DND-41 (cell line): ENCODE data around the gene MRPL30.

Experiments used
- ATAC-seq: fragments of 200-7000 bp; cut with Tn5 transposase; 3 replicates; pipeline ENCODE4 v1.9.1; 2021; ENCODE audit warnings: low read depth; ENCODE audit not compliant: insufficient read depth
- DNase-seq: peaks from one replicate; pipeline ENCODE4 v3.0.0-alpha.2; 2020
- H2AFZ ChIP-seq: 2 replicates; pipeline ENCODE4 v1.6.0; 2012; ENCODE audit warnings: low read depth, low read length
- H3K27ac ChIP-seq: 2 replicates; pipeline ENCODE4 v1.5.1; 2012; ENCODE audit warnings: low read length, inconsistent platforms
- H3K27me3 ChIP-seq: fragments of 200-600 bp; sonication (generic); 2 replicates; pipeline ENCODE4 v1.6.0; 2012; ENCODE audit warnings: low read length, mild to moderate bottlenecking, inconsistent platforms; ENCODE audit not compliant: insufficient read depth, poor library complexity
- H3K36me3 ChIP-seq: 2 replicates; pipeline ENCODE4 v1.5.1; 2012; ENCODE audit warnings: low read length, inconsistent platforms; ENCODE audit not compliant: insufficient read depth
- H3K4me1 ChIP-seq: 2 replicates; pipeline ENCODE4 v1.5.1; 2012; ENCODE audit warnings: mild to moderate bottlenecking, low read length; ENCODE audit not compliant: insufficient read depth
- H3K4me2 ChIP-seq: 2 replicates; pipeline ENCODE4 v1.6.0; 2012; ENCODE audit warnings: mild to moderate bottlenecking, moderate library complexity, low read length, inconsistent platforms; ENCODE audit not compliant: insufficient read depth
- H3K4me3 ChIP-seq, 2 experiments: fragments of 200-600 bp in 1 of 2; shearing (Covaris generic) in 1 of 2; 2 replicates each; pipeline ENCODE4 v1.5.1; 2012 to 2016; ENCODE audit warnings: inconsistent platforms in 2 of 2, low read length in 2 of 2, mild to moderate bottlenecking in 2 of 2, low read depth in 1 of 2, moderate library complexity in 1 of 2
- H3K79me2 ChIP-seq: 2 replicates; pipeline ENCODE4 v1.6.0; 2012; ENCODE audit warnings: low read length, inconsistent platforms; ENCODE audit not compliant: insufficient read depth
- H3K9ac ChIP-seq: 2 replicates; pipeline ENCODE4 v1.6.0; 2012; ENCODE audit warnings: low read depth, mild to moderate bottlenecking, inconsistent platforms, low read length, moderate library complexity
- H3K9me3 ChIP-seq: 2 replicates; pipeline ENCODE4 v1.5.1; 2012; ENCODE audit warnings: low read length, moderate library complexity, mild to moderate bottlenecking, inconsistent platforms; ENCODE audit not compliant: insufficient read depth, severe bottlenecking
- H4K20me1 ChIP-seq: 2 replicates; pipeline ENCODE4 v1.6.0; 2012; ENCODE audit warnings: low read length; ENCODE audit not compliant: insufficient read depth
- EZH2 ChIP-seq: IDR thresholded peaks from 3 replicates; pipeline ENCODE4 v1.6.1; 2012; ENCODE audit warnings: borderline replicate concordance, low read depth, mild to moderate bottlenecking, moderate library complexity, low read length, inconsistent platforms; ENCODE audit not compliant: severe bottlenecking
- TF ChIP-seq, protein P1 (sequence below): IDR thresholded peaks from 2 replicates; pipeline ENCODE4 v1.5.1; 2012; ENCODE audit warnings: borderline replicate concordance, low read length, moderate library complexity, mild to moderate bottlenecking; ENCODE audit not compliant: poor library complexity, severe bottlenecking; ENCODE audit errors: extremely low read depth

Gene MRPL30

DNA sequence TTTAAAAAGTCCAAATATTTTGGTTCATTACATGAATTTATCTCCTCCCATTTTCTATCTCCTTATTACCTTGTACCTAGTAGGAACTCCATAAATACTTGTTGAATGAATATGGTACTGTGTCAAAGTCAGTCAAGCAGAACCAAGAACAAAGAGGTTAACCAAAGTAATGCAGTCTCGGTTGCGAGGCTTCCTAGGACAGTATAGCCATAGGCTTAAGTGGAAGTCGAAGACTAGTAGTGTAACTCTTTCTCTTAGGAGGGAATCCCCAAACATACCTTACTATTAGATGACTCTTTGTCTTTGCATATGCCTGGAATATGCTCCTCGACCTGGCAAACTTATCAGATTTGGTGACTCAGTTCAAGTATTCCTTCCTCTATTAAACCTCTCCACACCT is 21.4 kb upstream of the MRPL30 start:
- Histone ChIP-seq H3K27ac (no peak overlapping the region), H3K36me3 (peaks cover 32% of the 10 kb centered on the region; the same call in 1 of the 2 replicates), H3K4me1 (peaks cover 8% of the 10 kb centered on the region), H3K79me2 (peaks cover 10% of the 10 kb centered on the region), H3K9ac (no peak overlapping the region), H3K4me2 (no peak overlapping the region), H4K20me1 (no peaks in the 10 kb centered on the region), H3K27me3 (no peaks in the 10 kb centered on the region), H3K9me3 (no peaks in the 10 kb centered on the region), H2AFZ (no peak overlapping the region), H3K4me3 (no peak overlapping the region)
- ATAC-seq, result no peak
- DNase-seq, result no peak
- TF ChIP-seq, protein P1, sequence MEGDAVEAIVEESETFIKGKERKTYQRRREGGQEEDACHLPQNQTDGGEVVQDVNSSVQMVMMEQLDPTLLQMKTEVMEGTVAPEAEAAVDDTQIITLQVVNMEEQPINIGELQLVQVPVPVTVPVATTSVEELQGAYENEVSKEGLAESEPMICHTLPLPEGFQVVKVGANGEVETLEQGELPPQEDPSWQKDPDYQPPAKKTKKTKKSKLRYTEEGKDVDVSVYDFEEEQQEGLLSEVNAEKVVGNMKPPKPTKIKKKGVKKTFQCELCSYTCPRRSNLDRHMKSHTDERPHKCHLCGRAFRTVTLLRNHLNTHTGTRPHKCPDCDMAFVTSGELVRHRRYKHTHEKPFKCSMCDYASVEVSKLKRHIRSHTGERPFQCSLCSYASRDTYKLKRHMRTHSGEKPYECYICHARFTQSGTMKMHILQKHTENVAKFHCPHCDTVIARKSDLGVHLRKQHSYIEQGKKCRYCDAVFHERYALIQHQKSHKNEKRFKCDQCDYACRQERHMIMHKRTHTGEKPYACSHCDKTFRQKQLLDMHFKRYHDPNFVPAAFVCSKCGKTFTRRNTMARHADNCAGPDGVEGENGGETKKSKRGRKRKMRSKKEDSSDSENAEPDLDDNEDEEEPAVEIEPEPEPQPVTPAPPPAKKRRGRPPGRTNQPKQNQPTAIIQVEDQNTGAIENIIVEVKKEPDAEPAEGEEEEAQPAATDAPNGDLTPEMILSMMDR, result no peak
- TF ChIP-seq EZH2, result no peak

DNA sequence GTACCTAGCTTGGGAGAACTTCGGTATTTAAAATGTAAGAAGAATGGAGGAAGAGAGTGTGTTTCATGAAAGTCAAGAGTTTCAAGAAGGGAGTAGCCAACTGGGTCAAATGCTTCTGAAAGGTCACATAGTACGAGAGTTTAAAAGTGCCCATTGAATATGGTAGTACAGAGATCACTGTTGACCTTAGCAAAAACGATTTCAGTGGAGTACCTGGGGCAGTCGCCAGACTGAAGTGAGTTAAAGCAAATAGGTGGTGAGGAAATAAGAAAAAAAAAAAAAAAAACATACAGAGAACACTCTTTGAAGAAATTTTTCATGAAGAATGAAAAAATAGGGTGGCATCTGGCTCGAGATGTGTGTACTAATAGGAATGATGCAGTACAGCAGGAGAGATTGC is 14.8 kb upstream of the MRPL30 start:
- no peak overlapping the region for H3K9ac ChIP-seq
- H3K36me3 ChIP-seq, result peaks cover 58% of the 10 kb centered on the region
- no peaks in the 10 kb centered on the region for H3K79me2 ChIP-seq
- no peak overlapping the region for H3K4me3 ChIP-seq
- no peak for ATAC-seq
- no peak overlapping the region for H2AFZ ChIP-seq
- TF ChIP-seq, protein P1, result no peak
- no peak for TF ChIP-seq EZH2
- no peaks in the 10 kb centered on the region for H4K20me1 ChIP-seq
- no peak overlapping the region for H3K27ac ChIP-seq
- H3K9me3 ChIP-seq, result no peaks in the 10 kb centered on the region
- no peaks in the 10 kb centered on the region for H3K27me3 ChIP-seq
- DNase-seq, result no peak
- H3K4me1 ChIP-seq, result no peaks in the 10 kb centered on the region
- no peak overlapping the region for H3K4me2 ChIP-seq

DNA sequence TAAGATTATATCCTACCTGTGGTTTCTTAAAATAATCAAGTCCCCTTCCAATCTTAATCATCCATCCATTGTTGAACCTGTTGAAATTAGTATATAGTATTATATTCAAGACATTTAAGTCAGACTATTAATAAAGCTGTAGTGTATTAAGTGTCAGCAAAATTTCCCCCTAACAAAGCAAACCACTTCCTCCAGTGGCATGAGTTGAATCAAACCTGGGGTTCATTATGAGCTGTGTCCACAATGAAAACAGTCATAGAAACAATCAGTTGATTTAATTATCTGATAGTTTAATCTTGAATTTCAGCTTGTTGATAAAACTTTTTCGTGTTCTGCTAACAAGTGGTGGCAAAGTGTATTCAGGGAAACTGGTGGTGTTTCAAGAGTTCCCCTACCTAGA is 11.4 kb upstream of the MRPL30 start:
- H2AFZ ChIP-seq, result no peak overlapping the region
- peaks cover 77% of the 10 kb centered on the region for H3K36me3 ChIP-seq
- no peaks in the 10 kb centered on the region for H3K4me1 ChIP-seq
- no peak overlapping the region for H3K4me2 ChIP-seq
- H4K20me1 ChIP-seq, result no peaks in the 10 kb centered on the region
- H3K9me3 ChIP-seq, result no peaks in the 10 kb centered on the region
- no peak overlapping the region for H3K4me3 ChIP-seq
- no peaks in the 10 kb centered on the region for H3K27me3 ChIP-seq
- no peak for TF ChIP-seq EZH2
- TF ChIP-seq, protein P1, result no peak
- no peak overlapping the region for H3K9ac ChIP-seq
- H3K27ac ChIP-seq, result no peak overlapping the region
- ATAC-seq (no peak), DNase-seq (no peak)
- peaks cover 4% of the 10 kb centered on the region; the same call in 1 of the 2 replicates for H3K79me2 ChIP-seq

DNA sequence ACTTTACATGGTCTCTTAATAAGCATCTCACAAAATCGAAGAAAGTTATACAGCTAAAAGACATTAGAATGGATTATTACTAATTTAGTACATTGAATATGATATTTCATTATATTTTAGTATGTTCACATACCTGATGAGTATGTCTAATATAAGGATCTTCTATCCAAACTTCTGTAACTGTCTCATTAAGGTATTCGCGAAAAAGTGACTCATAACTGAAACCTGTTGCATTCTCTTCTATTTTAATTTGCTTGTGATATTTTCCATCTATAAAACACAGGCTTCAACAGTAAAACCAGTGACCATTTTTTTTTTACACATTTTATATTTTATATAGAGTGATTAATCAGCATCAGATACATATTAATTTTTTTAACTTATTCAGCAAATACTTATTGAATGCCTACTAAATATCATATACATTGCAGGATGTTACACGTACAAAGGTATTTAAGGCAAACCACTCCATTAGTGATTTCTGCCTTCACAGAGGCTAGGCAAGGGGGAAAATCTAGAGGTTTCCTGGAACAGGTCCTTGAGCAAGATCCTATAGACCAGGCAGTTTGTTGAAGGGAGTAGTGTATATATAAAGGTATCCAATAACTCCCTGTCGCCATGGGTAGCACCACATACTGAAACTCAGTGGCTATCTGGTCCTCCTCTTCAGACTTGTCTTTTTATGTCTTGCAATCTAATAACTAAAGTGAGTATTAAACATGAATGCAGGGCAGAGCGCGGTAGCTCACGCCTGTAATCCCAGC is 9.4 kb upstream of the MRPL30 start:
- H3K4me3 ChIP-seq, result no peak overlapping the region
- no peak overlapping the region for H3K4me2 ChIP-seq
- H2AFZ ChIP-seq, result no peak overlapping the region
- DNase-seq, result no peak
- no peaks in the 10 kb centered on the region for H4K20me1 ChIP-seq
- no peaks in the 10 kb centered on the region for H3K27me3 ChIP-seq
- TF ChIP-seq EZH2, result no peak
- ATAC-seq, result no peak
- H3K4me1 ChIP-seq, result no peaks in the 10 kb centered on the region
- peaks cover 62% of the 10 kb centered on the region for H3K36me3 ChIP-seq
- H3K79me2 ChIP-seq, result peaks cover 12% of the 10 kb centered on the region
- H3K27ac ChIP-seq, result no peak overlapping the region
- no peak overlapping the region for H3K9ac ChIP-seq
- no peaks in the 10 kb centered on the region for H3K9me3 ChIP-seq
